Astrocyte (in vitro differentiated cells and primary cell): Measurements from ENCODE around the gene ZNF341.

ENCODE experiments used
- EZH2 ChIP-seq: IDR thresholded peaks from 2 replicates; pipeline ENCODE4 v1.6.1; 2012; ENCODE audit warnings: mild to moderate bottlenecking, low read length, inconsistent platforms; ENCODE audit not compliant: insufficient read depth
- TF ChIP-seq, protein P1 (sequence below): IDR thresholded peaks from 2 replicates; pipeline ENCODE4 v1.5.1; 2011; ENCODE audit warnings: low read depth, mild to moderate bottlenecking, inconsistent platforms, low read length, moderate library complexity; ENCODE audit not compliant: insufficient read depth

DNA sequence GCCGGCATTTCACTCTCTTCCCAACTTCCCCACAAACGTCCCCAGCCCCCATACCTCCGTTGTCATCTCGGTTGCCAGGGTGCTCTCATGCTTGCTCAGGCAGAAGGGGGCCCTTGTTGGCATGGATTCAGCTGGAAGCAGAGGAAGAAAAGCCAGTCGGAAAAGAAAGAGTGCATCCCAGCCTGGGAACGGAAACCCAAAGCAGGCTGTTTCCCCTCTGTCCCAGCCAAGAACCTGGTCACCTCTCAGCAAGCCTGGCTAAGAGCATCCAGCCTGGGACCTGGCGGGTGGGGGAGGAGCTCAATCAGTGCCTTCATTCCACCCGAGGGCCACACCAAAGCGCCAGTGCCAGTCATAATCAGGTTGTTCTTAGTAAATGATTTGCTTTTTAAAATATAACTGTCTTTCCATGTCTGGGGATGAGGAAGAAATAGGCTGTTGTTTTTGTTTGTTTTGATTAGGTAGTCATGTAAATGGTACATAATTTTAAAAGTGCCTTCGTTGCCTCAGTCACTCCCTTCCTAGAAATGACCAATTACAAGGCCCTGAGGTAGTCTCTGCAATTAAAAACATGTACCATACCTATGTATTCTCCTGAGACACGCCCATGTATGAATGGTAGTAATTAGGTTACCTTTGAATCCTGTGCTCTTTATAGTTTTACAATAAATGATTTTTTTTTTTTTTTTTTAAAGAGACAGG lies 100.5 kb downstream of the ZNF341 start:
- TF ChIP-seq, protein P1, sequence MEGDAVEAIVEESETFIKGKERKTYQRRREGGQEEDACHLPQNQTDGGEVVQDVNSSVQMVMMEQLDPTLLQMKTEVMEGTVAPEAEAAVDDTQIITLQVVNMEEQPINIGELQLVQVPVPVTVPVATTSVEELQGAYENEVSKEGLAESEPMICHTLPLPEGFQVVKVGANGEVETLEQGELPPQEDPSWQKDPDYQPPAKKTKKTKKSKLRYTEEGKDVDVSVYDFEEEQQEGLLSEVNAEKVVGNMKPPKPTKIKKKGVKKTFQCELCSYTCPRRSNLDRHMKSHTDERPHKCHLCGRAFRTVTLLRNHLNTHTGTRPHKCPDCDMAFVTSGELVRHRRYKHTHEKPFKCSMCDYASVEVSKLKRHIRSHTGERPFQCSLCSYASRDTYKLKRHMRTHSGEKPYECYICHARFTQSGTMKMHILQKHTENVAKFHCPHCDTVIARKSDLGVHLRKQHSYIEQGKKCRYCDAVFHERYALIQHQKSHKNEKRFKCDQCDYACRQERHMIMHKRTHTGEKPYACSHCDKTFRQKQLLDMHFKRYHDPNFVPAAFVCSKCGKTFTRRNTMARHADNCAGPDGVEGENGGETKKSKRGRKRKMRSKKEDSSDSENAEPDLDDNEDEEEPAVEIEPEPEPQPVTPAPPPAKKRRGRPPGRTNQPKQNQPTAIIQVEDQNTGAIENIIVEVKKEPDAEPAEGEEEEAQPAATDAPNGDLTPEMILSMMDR: no peak
- TF ChIP-seq EZH2: no peak
